Neural progenitor cell (in vitro differentiated cells): Measurements from ENCODE around the gene CNTNAP2. TPM values are rescaled to one million over a fixed set of nuclear protein-coding genes. Genes with fewer than 3 reads are reported as not detected.

Experiments
- DNase-seq: peaks from one replicate; pipeline ENCODE4 v3.0.0-alpha.2; 2016; ENCODE audit warnings: low spot score
- H2AFZ ChIP-seq: fragments of 200-600 bp; sonication (generic); replicated peaks from 2 replicates; pipeline ENCODE4 v1.6.1; 2016; ENCODE audit warnings: antibody characterized with exemption
- H3F3A ChIP-seq: fragments of 200-600 bp; sonication (generic); 2 replicates; pipeline ENCODE4 v1.6.1; 2016; ENCODE audit warnings: antibody characterized with exemption, low read depth
- H3K27ac ChIP-seq: fragments of 200-600 bp; sonication (generic); 2 replicates; pipeline ENCODE4 v1.5.1; 2016; ENCODE audit warnings: mild to moderate bottlenecking
- H3K27me3 ChIP-seq: fragments of 200-600 bp; sonication (generic); 2 replicates; pipeline ENCODE4 v1.6.1; 2016; ENCODE audit warnings: mild to moderate bottlenecking, moderate library complexity
- H3K36me3 ChIP-seq: fragments of 200-600 bp; sonication (generic); 2 replicates; pipeline ENCODE4 v1.5.1; 2016
- H3K4me1 ChIP-seq: fragments of 200-600 bp; sonication (generic); 2 replicates; pipeline ENCODE4 v1.6.1; 2016; ENCODE audit warnings: mixed run types
- H3K4me2 ChIP-seq: fragments of 200-600 bp; sonication (generic); 2 replicates; pipeline ENCODE4 v1.6.1; 2016
- H3K4me3 ChIP-seq: fragments of 200-600 bp; sonication (generic); 2 replicates; pipeline ENCODE4 v1.5.1; 2016
- H3K79me2 ChIP-seq: fragments of 200-600 bp; sonication (generic); 2 replicates; pipeline ENCODE4 v1.6.1; 2016; ENCODE audit warnings: low read depth
- H3K9ac ChIP-seq: fragments of 200-600 bp; sonication (generic); 2 replicates; pipeline ENCODE4 v1.6.1; 2016
- H3K9me3 ChIP-seq: fragments of 200-600 bp; sonication (generic); 2 replicates; pipeline ENCODE4 v1.5.1; 2016; ENCODE audit warnings: low read depth
- H4K20me1 ChIP-seq: fragments of 200-600 bp; sonication (generic); 2 replicates; pipeline ENCODE4 v1.6.1; 2016; ENCODE audit warnings: low read depth
- H3K27ac Mint-ChIP-seq: 3 replicates; pipeline ENCODE4 v1.8.0; 2021; ENCODE audit warnings: mixed read lengths
- H3K27me3 Mint-ChIP-seq: 2 replicates; pipeline ENCODE4 v1.8.0; 2022; ENCODE audit warnings: low read depth, mild to moderate bottlenecking, inconsistent platforms, moderate library complexity, mixed read lengths; ENCODE audit not compliant: insufficient read depth
- H3K36me3 Mint-ChIP-seq: 3 replicates; pipeline ENCODE4 v1.8.0; 2021; ENCODE audit warnings: mixed read lengths
- H3K4me1 Mint-ChIP-seq: 3 replicates; pipeline ENCODE4 v1.8.0; 2021; ENCODE audit warnings: mixed read lengths
- H3K4me3 Mint-ChIP-seq: 3 replicates; pipeline ENCODE4 v1.8.0; 2021; ENCODE audit warnings: mild to moderate bottlenecking, moderate library complexity, mixed read lengths
- H3K9me3 Mint-ChIP-seq: 3 replicates; pipeline ENCODE4 v1.8.0; 2020; ENCODE audit warnings: mixed read lengths
- CTCF ChIP-seq: fragments of 200-600 bp; sonication (generic); IDR thresholded peaks from 2 replicates; pipeline ENCODE4 v1.5.1; 2017; ENCODE audit warnings: antibody characterized with exemption, mild to moderate bottlenecking
- EZH2 ChIP-seq: fragments of 200-600 bp; sonication (generic); IDR thresholded peaks from 2 replicates; pipeline ENCODE4 v1.6.1; 2017; ENCODE audit warnings: antibody characterized with exemption, mild to moderate bottlenecking, moderate library complexity
- EZH2phosphoT487 ChIP-seq: fragments of 200-600 bp; sonication (generic); IDR thresholded peaks from 2 replicates; pipeline ENCODE4 v1.6.1; 2017; ENCODE audit warnings: antibody characterized with exemption
- total RNA-seq: library from RNA; depleted of rRNA; stranded (reverse); fragments of >200 nt; gene quantifications from 2 replicates; pipeline ENCODE4 v1.2.3, GENCODE V29; 2015; ENCODE audit warnings: low replicate concordance

Gene CNTNAP2
- total RNA-seq, 1 donor from 2014 or later, result 126 TPM

DNA sequence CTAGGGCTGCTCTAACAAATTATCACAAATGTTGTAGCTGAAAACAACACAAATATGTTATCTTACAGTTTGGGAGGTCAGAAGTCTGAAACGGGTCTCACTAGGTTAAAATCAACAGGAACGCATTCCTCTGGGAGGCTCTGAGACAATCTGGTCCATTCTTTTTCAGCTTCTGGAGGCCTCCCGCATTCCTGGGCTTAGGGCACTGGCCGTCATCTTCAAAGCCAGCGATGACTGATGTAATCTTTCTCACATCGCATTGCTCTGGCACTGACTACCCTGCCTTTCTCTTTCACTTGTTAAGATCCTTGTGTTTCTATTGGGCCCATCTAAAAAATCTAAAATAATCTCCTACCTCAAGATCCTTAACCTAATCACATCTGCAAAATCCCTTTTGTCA is 1402.5 kb downstream of the CNTNAP2 start:
- Histone ChIP-seq H3K9ac (no peak overlapping the region), H3K27me3 (no peaks in the 10 kb centered on the region), H4K20me1 (no peaks in the 10 kb centered on the region), H3K79me2 (no peaks in the 10 kb centered on the region), H3K9me3 (no peaks in the 10 kb centered on the region), H3K4me1 (no peaks in the 10 kb centered on the region), H3K36me3 (no peaks in the 10 kb centered on the region), H3K27ac (no peak overlapping the region), H2AFZ (no peak overlapping the region), H3K4me3 (no peak overlapping the region), H3K4me2 (no peak overlapping the region), H3F3A (no peaks in the 10 kb centered on the region)
- Mint-ChIP-seq H3K27me3 (peaks cover 5% of the 10 kb centered on the region), H3K4me1 (peaks cover 7% of the 10 kb centered on the region), H3K9me3 (peaks cover 8% of the 10 kb centered on the region), H3K36me3 (no peaks in the 10 kb centered on the region), H3K27ac (no peak overlapping the region), H3K4me3 (no peak overlapping the region)
- TF ChIP-seq EZH2phosphoT487, result no peak
- TF ChIP-seq CTCF, result no peak
- no peak for TF ChIP-seq EZH2
- DNase-seq, result peak; percentile 26

DNA sequence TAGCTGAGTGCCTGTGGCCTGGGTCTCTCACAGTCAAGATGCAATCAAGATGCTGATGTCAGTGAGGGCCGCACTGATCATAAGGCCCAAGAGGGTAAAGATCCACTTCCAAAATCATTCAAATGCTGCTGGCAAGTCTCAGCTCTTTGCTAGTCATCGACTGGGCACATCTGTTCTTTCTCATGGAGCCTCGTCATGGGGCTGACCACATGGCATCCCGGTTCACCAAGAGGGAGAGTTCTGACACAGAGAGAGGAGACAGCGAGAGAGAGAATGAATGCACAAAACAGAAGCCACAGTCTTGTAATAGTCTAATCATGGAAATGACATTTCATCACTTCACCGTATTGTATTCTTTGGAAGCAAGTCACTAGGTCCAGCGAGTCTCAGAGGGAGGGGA is 1406.5 kb downstream of the CNTNAP2 start:
- TF ChIP-seq EZH2phosphoT487 (no peak), EZH2 (no peak), CTCF (no peak)
- Histone ChIP-seq H3K79me2 (no peaks in the 10 kb centered on the region), H3K9ac (no peak overlapping the region), H3K27ac (no peak overlapping the region), H3K9me3 (no peaks in the 10 kb centered on the region), H3F3A (no peaks in the 10 kb centered on the region), H4K20me1 (no peaks in the 10 kb centered on the region), H3K27me3 (no peaks in the 10 kb centered on the region), H3K36me3 (no peaks in the 10 kb centered on the region), H3K4me3 (no peak overlapping the region), H2AFZ (no peak overlapping the region), H3K4me1 (no peaks in the 10 kb centered on the region), H3K4me2 (no peak overlapping the region)
- H3K27me3 Mint-ChIP-seq, result peaks cover 5% of the 10 kb centered on the region
- H3K4me1 Mint-ChIP-seq, result peaks cover 7% of the 10 kb centered on the region
- H3K9me3 Mint-ChIP-seq, result peaks cover 6% of the 10 kb centered on the region
- no peak overlapping the region for H3K27ac Mint-ChIP-seq
- no peaks in the 10 kb centered on the region for H3K36me3 Mint-ChIP-seq
- no peak for DNase-seq
- H3K4me3 Mint-ChIP-seq, result no peak overlapping the region

GRCh38 chr7:147524726-147525250 is 1408.2 kb downstream of the CNTNAP2 start:
- H3K36me3 ChIP-seq, result no peaks in the 10 kb centered on the region
- Mint-ChIP-seq H3K9me3 (no peaks in the 10 kb centered on the region), H3K36me3 (no peaks in the 10 kb centered on the region), H3K4me3 (no peak overlapping the region), H3K27me3 (no peaks in the 10 kb centered on the region), H3K27ac (no peak overlapping the region), H3K4me1 (peaks cover 3% of the 10 kb centered on the region)
- H3K9ac ChIP-seq, result no peak overlapping the region
- no peak for DNase-seq
- H2AFZ ChIP-seq, result no peak overlapping the region
- H3K4me3 ChIP-seq, result no peak overlapping the region
- H3K4me2 ChIP-seq, result no peak overlapping the region
- TF ChIP-seq EZH2, result no peak
- no peak for TF ChIP-seq EZH2phosphoT487
- no peak for TF ChIP-seq CTCF
- no peaks in the 10 kb centered on the region for H3K27me3 ChIP-seq
- no peaks in the 10 kb centered on the region for H3K4me1 ChIP-seq
- H3F3A ChIP-seq, result no peaks in the 10 kb centered on the region
- no peaks in the 10 kb centered on the region for H3K79me2 ChIP-seq
- H3K9me3 ChIP-seq, result no peaks in the 10 kb centered on the region
- no peak overlapping the region for H3K27ac ChIP-seq
- H4K20me1 ChIP-seq, result no peaks in the 10 kb centered on the region
